Endodermal cell (in vitro differentiated cells): ENCODE data around the gene PCOLCE2. TPM values are rescaled to one million over a fixed set of nuclear protein-coding genes. Genes with fewer than 3 reads are reported as not detected.

Experiments
- DNase-seq: peaks from one replicate; pipeline ENCODE4 v3.0.0-alpha.2; 2017
- H3K27ac ChIP-seq: 2 replicates; pipeline ENCODE4 v1.5.1; 2013; ENCODE audit warnings: mild to moderate bottlenecking, low read depth, low read length, moderate library complexity
- H3K27me3 ChIP-seq: 2 replicates; pipeline ENCODE4 v1.6.1; 2013; ENCODE audit warnings: mild to moderate bottlenecking, low read length, moderate library complexity; ENCODE audit not compliant: insufficient read depth, control insufficient read depth, poor library complexity, severe bottlenecking
- H3K36me3 ChIP-seq: 2 replicates; pipeline ENCODE4 v1.7.0; 2013; ENCODE audit warnings: mild to moderate bottlenecking, low read length, moderate library complexity; ENCODE audit not compliant: control insufficient read depth, insufficient read depth
- H3K4me1 ChIP-seq: one replicate; pipeline ENCODE4 v1.7.0; 2013; ENCODE audit warnings: low read length; ENCODE audit not compliant: control insufficient read depth, insufficient read depth
- H3K4me3 ChIP-seq: 2 replicates; pipeline ENCODE4 v1.5.1; 2013; ENCODE audit warnings: mild to moderate bottlenecking, low read length, moderate library complexity
- H3K9ac ChIP-seq: 2 replicates; pipeline ENCODE4 v1.6.1; 2013; ENCODE audit warnings: mild to moderate bottlenecking, low read length, moderate library complexity; ENCODE audit not compliant: poor library complexity, severe bottlenecking; ENCODE audit errors: extremely low read depth
- H3K9me3 ChIP-seq: 2 replicates; pipeline ENCODE4 v1.6.1; 2013; ENCODE audit warnings: mild to moderate bottlenecking, low read length, moderate library complexity; ENCODE audit not compliant: control insufficient read depth
- H3K27ac Mint-ChIP-seq: 2 replicates; pipeline ENCODE4 v1.8.0; 2020; ENCODE audit warnings: mixed read lengths
- H3K27me3 Mint-ChIP-seq: 2 replicates; pipeline ENCODE4 v1.8.0; 2021; ENCODE audit warnings: mild to moderate bottlenecking, mixed read lengths; ENCODE audit not compliant: insufficient read depth
- H3K36me3 Mint-ChIP-seq: 2 replicates; pipeline ENCODE4 v1.8.0; 2020; ENCODE audit warnings: low read depth, mixed read lengths
- H3K4me1 Mint-ChIP-seq: 2 replicates; pipeline ENCODE4 v1.8.0; 2020; ENCODE audit warnings: mixed read lengths
- H3K4me3 Mint-ChIP-seq: 2 replicates; pipeline ENCODE4 v1.8.0; 2020; ENCODE audit warnings: mild to moderate bottlenecking, moderate library complexity, mixed read lengths
- H3K9me3 Mint-ChIP-seq: 2 replicates; pipeline ENCODE4 v1.8.0; 2020; ENCODE audit warnings: mild to moderate bottlenecking, mixed read lengths
- WGBS, 2 experiments: methylation state at CpG; one replicate each; pipeline versions ENCODE4 v1.1.5 to v1.1.7; 2013; ENCODE audit warnings: missing lambda C conversion rate in 2 of 2, mixed read lengths in 1 of 2; ENCODE audit not compliant: insufficient coverage in 1 of 2, insufficient read length in 1 of 2; 5-methylcytosine and 5-hydroxymethylcytosine counted together
- total RNA-seq, 2 donors: library from RNA; stranded (reverse); fragmentation: NEBNext Ultra II Directional in 1 of 2; extraction: Animal tissue kit (Norgen Biotek cat#: 25700) in 1 of 2; gene quantifications; 2 replicates in 1 of 2; 3 replicates in 1 of 2; pipeline ENCODE4 v1.2.1, GENCODE V29; 2021
- TF ChIP-seq, protein P1 (sequence below): fragments of 200-600 bp; sonication (generic); conservative IDR thresholded peaks from 2 replicates; pipeline ENCODE4 v1.5.0; 2021; ENCODE audit warnings: antibody characterized with exemption, mild to moderate bottlenecking

PCOLCE2 gene
- total RNA-seq, 2 donors from 2014 or later, result 17.0 to 18.0 TPM

- TF ChIP-seq, protein P1, sequence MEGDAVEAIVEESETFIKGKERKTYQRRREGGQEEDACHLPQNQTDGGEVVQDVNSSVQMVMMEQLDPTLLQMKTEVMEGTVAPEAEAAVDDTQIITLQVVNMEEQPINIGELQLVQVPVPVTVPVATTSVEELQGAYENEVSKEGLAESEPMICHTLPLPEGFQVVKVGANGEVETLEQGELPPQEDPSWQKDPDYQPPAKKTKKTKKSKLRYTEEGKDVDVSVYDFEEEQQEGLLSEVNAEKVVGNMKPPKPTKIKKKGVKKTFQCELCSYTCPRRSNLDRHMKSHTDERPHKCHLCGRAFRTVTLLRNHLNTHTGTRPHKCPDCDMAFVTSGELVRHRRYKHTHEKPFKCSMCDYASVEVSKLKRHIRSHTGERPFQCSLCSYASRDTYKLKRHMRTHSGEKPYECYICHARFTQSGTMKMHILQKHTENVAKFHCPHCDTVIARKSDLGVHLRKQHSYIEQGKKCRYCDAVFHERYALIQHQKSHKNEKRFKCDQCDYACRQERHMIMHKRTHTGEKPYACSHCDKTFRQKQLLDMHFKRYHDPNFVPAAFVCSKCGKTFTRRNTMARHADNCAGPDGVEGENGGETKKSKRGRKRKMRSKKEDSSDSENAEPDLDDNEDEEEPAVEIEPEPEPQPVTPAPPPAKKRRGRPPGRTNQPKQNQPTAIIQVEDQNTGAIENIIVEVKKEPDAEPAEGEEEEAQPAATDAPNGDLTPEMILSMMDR, result no peak
- H3K27ac ChIP-seq, result no peak overlapping the region
- Mint-ChIP-seq H3K27ac (no peak overlapping the region), H3K4me1 (peaks cover 6% of the 10 kb centered on the region), H3K36me3 (no peaks in the 10 kb centered on the region), H3K27me3 (peaks cover 28% of the 10 kb centered on the region), H3K4me3 (no peak overlapping the region), H3K9me3 (no peaks in the 10 kb centered on the region)
- H3K36me3 ChIP-seq, result no peaks in the 10 kb centered on the region
- H3K9me3 ChIP-seq, result no peaks in the 10 kb centered on the region
- no peak for DNase-seq
- H3K4me1 ChIP-seq, result peaks cover 4% of the 10 kb centered on the region
- H3K27me3 ChIP-seq, result no peaks in the 10 kb centered on the region
- 82 to 87% methylated on average over 3 to 6 of the region's 7 CpGs for WGBS, 2 experiments
- no peak overlapping the region for H3K9ac ChIP-seq
- H3K4me3 ChIP-seq, result no peak overlapping the region
These were observed 45.4 kb upstream of the PCOLCE2 start for GRCh38 chr3:142934128-142934886.

DNA sequence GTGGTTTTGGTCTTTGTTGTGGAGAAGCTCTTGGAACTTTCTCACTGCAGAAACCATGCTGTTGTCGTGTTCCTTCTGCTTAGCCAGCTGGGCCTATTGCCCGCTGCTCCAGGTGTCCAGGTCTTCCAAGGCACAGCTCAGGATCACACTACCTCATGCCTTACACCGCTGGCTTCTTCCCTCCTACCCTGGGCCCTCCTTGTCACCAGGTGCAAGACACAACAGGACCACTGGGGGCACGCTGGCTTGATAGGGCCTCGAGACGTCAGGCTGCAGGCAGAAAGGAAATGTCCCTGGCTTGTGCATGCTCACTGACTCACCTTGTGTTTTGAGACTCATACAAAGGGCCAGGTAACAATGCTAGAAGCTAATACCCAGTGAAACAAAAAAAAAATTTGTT lies 42.3 kb upstream of the PCOLCE2 start:
- no peaks in the 10 kb centered on the region for H3K36me3 Mint-ChIP-seq
- Histone ChIP-seq H3K9ac (no peak overlapping the region), H3K36me3 (no peaks in the 10 kb centered on the region), H3K4me3 (no peak overlapping the region), H3K9me3 (no peaks in the 10 kb centered on the region), H3K27me3 (no peaks in the 10 kb centered on the region), H3K4me1 (no peaks in the 10 kb centered on the region), H3K27ac (no peak overlapping the region)
- H3K4me1 Mint-ChIP-seq, result peaks cover 6% of the 10 kb centered on the region
- TF ChIP-seq, protein P1, result peak; percentile 66
- DNase-seq, result peak; percentile 88
- H3K27me3 Mint-ChIP-seq, result peaks cover 25% of the 10 kb centered on the region
- H3K27ac Mint-ChIP-seq, result no peak overlapping the region
- WGBS, 2 experiments, result 72 to 85% methylated on average over 6 of the region's 6 CpGs
- no peaks in the 10 kb centered on the region for H3K9me3 Mint-ChIP-seq
- H3K4me3 Mint-ChIP-seq, result no peak overlapping the region

GRCh38 chr3:142930463-142930862 lies 41.6 kb upstream of the PCOLCE2 start:
- Histone ChIP-seq H3K27ac (no peak overlapping the region), H3K9me3 (no peaks in the 10 kb centered on the region), H3K27me3 (no peaks in the 10 kb centered on the region), H3K4me1 (no peaks in the 10 kb centered on the region), H3K4me3 (no peak overlapping the region), H3K9ac (no peak overlapping the region), H3K36me3 (no peaks in the 10 kb centered on the region)
- Mint-ChIP-seq H3K27ac (no peak overlapping the region), H3K36me3 (no peaks in the 10 kb centered on the region), H3K27me3 (peaks cover 19% of the 10 kb centered on the region), H3K4me1 (peaks cover 6% of the 10 kb centered on the region), H3K4me3 (no peak overlapping the region), H3K9me3 (no peaks in the 10 kb centered on the region)
- TF ChIP-seq, protein P1, result no peak
- no peak for DNase-seq
- 84 to 100% methylated on average over 2 to 3 of the region's 3 CpGs for WGBS, 2 experiments
